ENCODE results near the gene PTPRC. TPM values are rescaled to one million over a fixed set of nuclear protein-coding genes. Genes with fewer than 3 reads are reported as not detected.
A peak's percentile ranks its signal among the peaks of the same experiment; 100 is the strongest.

The PTPRC gene
- total and polyA plus RNA-seq, 2 donors (not counting 1 experiment from before 2014, with no cell fraction given) = under 0.01 to 0.11 TPM

DNA sequence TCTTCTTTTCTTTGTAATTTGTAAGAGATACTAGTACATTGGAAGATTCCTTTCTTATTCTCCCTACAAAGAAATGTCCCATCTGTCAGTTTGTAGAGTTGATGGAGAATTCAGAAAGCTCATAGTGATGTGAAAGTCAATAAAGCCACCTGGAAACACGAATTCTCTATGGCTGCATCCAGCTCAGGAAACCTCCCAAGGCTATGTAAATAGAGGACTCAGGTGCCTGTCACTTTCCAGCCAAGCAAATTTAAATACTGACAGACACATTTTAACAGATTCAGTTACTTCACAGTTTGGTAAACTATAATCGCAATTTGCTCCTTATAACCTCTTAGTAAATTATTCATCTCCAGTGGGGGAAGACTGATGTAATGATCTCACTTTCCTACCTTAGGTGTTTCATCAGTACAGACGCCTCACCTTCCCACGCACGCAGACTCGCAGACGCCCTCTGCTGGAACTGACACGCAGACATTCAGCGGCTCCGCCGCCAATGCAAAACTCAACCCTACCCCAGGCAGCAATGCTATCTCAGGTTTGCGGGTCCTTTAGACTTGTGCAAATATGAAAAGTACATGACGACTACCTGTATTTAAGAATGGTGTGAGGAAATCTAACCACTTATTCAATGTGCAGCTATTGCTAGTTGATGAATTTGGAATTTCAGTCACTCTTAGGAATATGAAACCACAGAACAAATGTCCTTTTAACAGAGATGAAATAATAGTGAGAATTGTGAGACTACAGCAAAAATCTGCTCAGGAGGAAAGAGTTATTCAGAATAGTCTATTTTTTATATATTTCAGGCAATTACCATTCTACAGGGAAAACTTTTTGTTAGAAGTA, 60.6 kb downstream of the PTPRC start:
- H4K20me1 ChIP-seq (ENCODE audit: control insufficient read depth, extremely low read depth, insufficient read depth, low read length) = no peaks in the 10 kb centered on the region
- no peaks in the 10 kb centered on the region for H3K4me1 ChIP-seq (ENCODE audit: control insufficient read depth, extremely low read depth, insufficient read depth, low read length)
- DNase-seq (ENCODE audit: low read depth in 2 of 2) = peak; percentile 28 to 52
- no peak overlapping the region for H3K27ac ChIP-seq (ENCODE audit: insufficient read depth, low read length)
- H3K4me2 ChIP-seq (ENCODE audit: extremely low read depth, insufficient read depth, low read length) = no peak overlapping the region
- no peak for TF ChIP-seq EZH2 (IDR thresholded peaks at IDR 0.05; ENCODE audit: low read length, missing control alignments)
- TF ChIP-seq, protein P1, sequence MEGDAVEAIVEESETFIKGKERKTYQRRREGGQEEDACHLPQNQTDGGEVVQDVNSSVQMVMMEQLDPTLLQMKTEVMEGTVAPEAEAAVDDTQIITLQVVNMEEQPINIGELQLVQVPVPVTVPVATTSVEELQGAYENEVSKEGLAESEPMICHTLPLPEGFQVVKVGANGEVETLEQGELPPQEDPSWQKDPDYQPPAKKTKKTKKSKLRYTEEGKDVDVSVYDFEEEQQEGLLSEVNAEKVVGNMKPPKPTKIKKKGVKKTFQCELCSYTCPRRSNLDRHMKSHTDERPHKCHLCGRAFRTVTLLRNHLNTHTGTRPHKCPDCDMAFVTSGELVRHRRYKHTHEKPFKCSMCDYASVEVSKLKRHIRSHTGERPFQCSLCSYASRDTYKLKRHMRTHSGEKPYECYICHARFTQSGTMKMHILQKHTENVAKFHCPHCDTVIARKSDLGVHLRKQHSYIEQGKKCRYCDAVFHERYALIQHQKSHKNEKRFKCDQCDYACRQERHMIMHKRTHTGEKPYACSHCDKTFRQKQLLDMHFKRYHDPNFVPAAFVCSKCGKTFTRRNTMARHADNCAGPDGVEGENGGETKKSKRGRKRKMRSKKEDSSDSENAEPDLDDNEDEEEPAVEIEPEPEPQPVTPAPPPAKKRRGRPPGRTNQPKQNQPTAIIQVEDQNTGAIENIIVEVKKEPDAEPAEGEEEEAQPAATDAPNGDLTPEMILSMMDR (conservative IDR thresholded peaks at IDR 0.05 in 1 of 2, IDR thresholded peaks at IDR 0.05 in 1 of 2; ENCODE audit: low read depth in 1 of 2, low read length in 2 of 2) = peak; percentile 70 to 87
- no peak overlapping the region for H2AFZ ChIP-seq (ENCODE audit: low read length)
- no peak overlapping the region for H3K9ac ChIP-seq (ENCODE audit: insufficient read depth, low read length)
- H3K36me3 ChIP-seq (ENCODE audit: control insufficient read depth, insufficient read depth, low read length) = no peaks in the 10 kb centered on the region
- H3K79me2 ChIP-seq (ENCODE audit: control insufficient read depth, insufficient read depth, low read length) = no peaks in the 10 kb centered on the region
- H3K4me3 ChIP-seq (replicated peaks in 1 of 4; ENCODE audit: control extremely low read depth in 1 of 4, insufficient read depth in 1 of 4, low read depth in 3 of 4, low read length in 4 of 4) = peak overlapping the region in 1 of 4 experiments; percentile 33
- H3K27me3 ChIP-seq (ENCODE audit: control insufficient read depth, insufficient read depth, low read length) = no peaks in the 10 kb centered on the region
- H3K9me3 ChIP-seq (ENCODE audit: control insufficient read depth, insufficient read depth, low read depth, low read length) = no peaks in the 10 kb centered on the region

DNA sequence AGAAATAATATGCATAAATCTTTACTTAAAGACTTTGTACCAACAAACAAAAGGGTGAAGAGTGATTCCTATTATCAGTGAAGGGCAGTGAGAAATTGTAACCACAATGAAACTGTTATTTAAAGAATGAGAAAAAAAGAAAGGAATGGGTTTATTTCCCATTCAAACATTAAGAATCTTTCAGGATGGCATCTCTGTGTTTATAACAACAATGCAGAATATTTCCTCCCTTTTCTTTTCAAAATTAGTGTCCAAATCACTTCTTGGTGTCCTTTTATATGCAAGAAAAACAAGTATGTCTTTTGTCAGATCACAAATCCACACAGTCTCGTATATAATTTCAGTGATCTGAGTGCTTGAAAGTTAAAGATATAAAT, 61.2 kb downstream of the PTPRC start:
- no peak overlapping the region for H3K4me2 ChIP-seq (ENCODE audit: extremely low read depth, insufficient read depth, low read length)
- no peak overlapping the region for H3K27ac ChIP-seq (ENCODE audit: insufficient read depth, low read length)
- H3K79me2 ChIP-seq (ENCODE audit: control insufficient read depth, insufficient read depth, low read length) = no peaks in the 10 kb centered on the region
- H3K4me3 ChIP-seq (replicated peaks in 1 of 4; ENCODE audit: control extremely low read depth in 1 of 4, insufficient read depth in 1 of 4, low read depth in 3 of 4, low read length in 4 of 4) = no peak overlapping the region
- no peak overlapping the region for H3K9ac ChIP-seq (ENCODE audit: insufficient read depth, low read length)
- no peaks in the 10 kb centered on the region for H4K20me1 ChIP-seq (ENCODE audit: control insufficient read depth, extremely low read depth, insufficient read depth, low read length)
- TF ChIP-seq, protein P1 (conservative IDR thresholded peaks at IDR 0.05 in 1 of 2, IDR thresholded peaks at IDR 0.05 in 1 of 2; ENCODE audit: low read depth in 1 of 2, low read length in 2 of 2) = no peak
- TF ChIP-seq EZH2 (IDR thresholded peaks at IDR 0.05; ENCODE audit: low read length, missing control alignments) = no peak
- no peaks in the 10 kb centered on the region for H3K4me1 ChIP-seq (ENCODE audit: control insufficient read depth, extremely low read depth, insufficient read depth, low read length)
- no peaks in the 10 kb centered on the region for H3K27me3 ChIP-seq (ENCODE audit: control insufficient read depth, insufficient read depth, low read length)
- H3K9me3 ChIP-seq (ENCODE audit: control insufficient read depth, insufficient read depth, low read depth, low read length) = no peaks in the 10 kb centered on the region
- no peak overlapping the region for H2AFZ ChIP-seq (ENCODE audit: low read length)
- H3K36me3 ChIP-seq (ENCODE audit: control insufficient read depth, insufficient read depth, low read length) = no peaks in the 10 kb centered on the region
- no peak for DNase-seq (ENCODE audit: low read depth in 2 of 2)

DNA sequence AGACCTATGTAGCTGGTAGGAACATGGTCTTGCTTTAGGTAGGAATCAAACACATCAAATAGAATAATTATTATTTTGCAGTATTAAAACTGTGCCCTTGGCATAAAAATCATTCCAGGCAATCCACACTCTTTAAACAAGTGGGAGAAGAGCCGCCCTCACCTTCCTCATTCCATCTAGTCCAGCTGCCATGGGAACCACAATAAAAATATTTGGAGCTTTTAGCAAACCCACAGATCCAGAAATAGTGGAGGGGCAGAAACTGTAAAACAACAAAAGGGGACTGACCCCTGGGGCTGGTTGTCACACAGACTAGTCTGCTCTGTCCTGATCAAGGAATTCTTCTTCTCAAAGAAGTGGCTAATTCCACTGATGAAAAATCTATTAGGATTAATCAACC, 61.6 kb downstream of the PTPRC start:
- Histone ChIP-seq H3K79me2 (ENCODE audit: control insufficient read depth, insufficient read depth, low read length) (no peaks in the 10 kb centered on the region), H3K4me1 (ENCODE audit: control insufficient read depth, extremely low read depth, insufficient read depth, low read length) (no peaks in the 10 kb centered on the region), H4K20me1 (ENCODE audit: control insufficient read depth, extremely low read depth, insufficient read depth, low read length) (no peaks in the 10 kb centered on the region), H2AFZ (ENCODE audit: low read length) (no peak overlapping the region), H3K9me3 (ENCODE audit: control insufficient read depth, insufficient read depth, low read depth, low read length) (no peaks in the 10 kb centered on the region), H3K36me3 (ENCODE audit: control insufficient read depth, insufficient read depth, low read length) (no peaks in the 10 kb centered on the region), H3K27ac (ENCODE audit: insufficient read depth, low read length) (no peak overlapping the region), H3K27me3 (ENCODE audit: control insufficient read depth, insufficient read depth, low read length) (no peaks in the 10 kb centered on the region), H3K9ac (ENCODE audit: insufficient read depth, low read length) (no peak overlapping the region), H3K4me2 (ENCODE audit: extremely low read depth, insufficient read depth, low read length) (no peak overlapping the region), H3K4me3 (replicated peaks in 1 of 4; ENCODE audit: control extremely low read depth in 1 of 4, insufficient read depth in 1 of 4, low read depth in 3 of 4, low read length in 4 of 4) (no peak overlapping the region)
- TF ChIP-seq EZH2 (IDR thresholded peaks at IDR 0.05; ENCODE audit: low read length, missing control alignments) = no peak
- TF ChIP-seq, protein P1 (conservative IDR thresholded peaks at IDR 0.05 in 1 of 2, IDR thresholded peaks at IDR 0.05 in 1 of 2; ENCODE audit: low read depth in 1 of 2, low read length in 2 of 2) = no peak
- peak in 1 of 2 donors; percentile 39 for DNase-seq (ENCODE audit: low read depth in 2 of 2)
